Measurements from ENCODE around the gene NUDT3. TPM values are rescaled to one million over a fixed set of nuclear protein-coding genes. Genes with fewer than 3 reads are reported as not detected.

The NUDT3 gene
- total RNA-seq, 1 donor = 24.4 TPM

- DNase-seq (ENCODE audit: low read depth) = no peak
- TF ChIP-seq CTCF (IDR thresholded peaks at IDR 0.05; ENCODE audit: insufficient read depth, low read length) = no peak
- H3K4me3 ChIP-seq (ENCODE audit: low read depth, low read length) = no peak overlapping the region
These were observed 113.6 kb downstream of the NUDT3 start for GRCh38 chr6:34278833-34279232.

- no peak for DNase-seq (ENCODE audit: low read depth)
- H3K4me3 ChIP-seq (ENCODE audit: low read depth, low read length) = no peak overlapping the region
- no peak for TF ChIP-seq CTCF (IDR thresholded peaks at IDR 0.05; ENCODE audit: insufficient read depth, low read length)
These were observed 114.7 kb downstream of the NUDT3 start for GRCh38 chr6:34277763-34278112.

- no peak for TF ChIP-seq CTCF (IDR thresholded peaks at IDR 0.05; ENCODE audit: insufficient read depth, low read length)
- H3K4me3 ChIP-seq (ENCODE audit: low read depth, low read length) = no peak overlapping the region
- DNase-seq (ENCODE audit: low read depth) = no peak
These were observed 115.3 kb downstream of the NUDT3 start for GRCh38 chr6:34276881-34277762.

- no peak for DNase-seq (ENCODE audit: low read depth)
- TF ChIP-seq CTCF (IDR thresholded peaks at IDR 0.05; ENCODE audit: insufficient read depth, low read length) = no peak
- no peak overlapping the region for H3K4me3 ChIP-seq (ENCODE audit: low read depth, low read length)
These were observed 116.3 kb downstream of the NUDT3 start for GRCh38 chr6:34276191-34276590.

GRCh38 chr6:34275128-34275804, 117.2 kb downstream of the NUDT3 start:
- no peak for DNase-seq (ENCODE audit: low read depth)
- no peak overlapping the region for H3K4me3 ChIP-seq (ENCODE audit: low read depth, low read length)
- no peak for TF ChIP-seq CTCF (IDR thresholded peaks at IDR 0.05; ENCODE audit: insufficient read depth, low read length)

- TF ChIP-seq CTCF (IDR thresholded peaks at IDR 0.05; ENCODE audit: insufficient read depth, low read length) = no peak
- H3K4me3 ChIP-seq (ENCODE audit: low read depth, low read length) = no peak overlapping the region
- no peak for DNase-seq (ENCODE audit: low read depth)
These were observed 118.3 kb downstream of the NUDT3 start for GRCh38 chr6:34274129-34274528.
